SK-N-SH (cell line): ENCODE results near the gene RNASE9. TPM values are rescaled to one million over a fixed set of nuclear protein-coding genes. Genes with fewer than 3 reads are reported as not detected.
"Not testable (repeated sequence)": the region's sequence is repeated elsewhere in the genome, so short reads cannot be mapped to it uniquely, and the experiment has no call there.

Experiments
- CTCF ChIA-PET: fragments of 300-600, 350-600 bp; formaldehyde crosslinking; extraction: SDS; loops from one replicate; lab custom pipeline; 2021; lab: Yijun Ruan, JAX
- POLR2A ChIA-PET: fragments of 350-600 bp; sonication (Branson Sonifier 250); formaldehyde crosslinking; extraction: SDS; loops from one replicate; lab custom pipeline; 2020; ENCODE audit warnings: antibody characterized with exemption, inconsistent platforms; lab: Yijun Ruan, JAX
- DNase-seq: peaks from one replicate; pipeline ENCODE4 v3.0.0; 2012
- H2AFZ ChIP-seq: fragments of 200-600 bp; sonication (generic); 2 replicates; pipeline ENCODE4 v1.8.1; 2016; ENCODE audit warnings: antibody characterized with exemption, mild to moderate bottlenecking, low read depth
- H3F3A ChIP-seq: fragments of 200-600 bp; sonication (generic); replicated peaks from 2 replicates; pipeline ENCODE3; 2016; ENCODE audit warnings: antibody characterized with exemption, mild to moderate bottlenecking; ENCODE audit not compliant: insufficient read depth
- H3K27ac ChIP-seq, 2 experiments: fragments of 200-500 bp in 1 of 2; fragments of 200-600 bp in 1 of 2; sonication (Bioruptor generic) in 1 of 2; sonication (generic), shearing (Covaris generic) in 1 of 2; 2 replicates each; pipeline versions ENCODE4 v1.5.1 to v1.6.1; 2014 to 2016; ENCODE audit warnings: low read depth in 2 of 2, inconsistent platforms in 1 of 2, low read length in 1 of 2, mild to moderate bottlenecking in 1 of 2, mixed read lengths in 1 of 2
- H3K27me3 ChIP-seq: fragments of 200-600 bp; sonication (generic), shearing (Covaris generic); 2 replicates; pipeline ENCODE4 v1.6.1; 2016; ENCODE audit warnings: mixed run types; ENCODE audit not compliant: insufficient read depth
- H3K36me3 ChIP-seq, 2 experiments: fragments of 200-500 bp in 1 of 2; fragments of 200-600 bp in 1 of 2; sonication (Bioruptor generic) in 1 of 2; sonication (generic) in 1 of 2; replicated peaks in 1 of 2; 2 replicates each; pipeline versions ENCODE3 to v1.5.1; 2014 to 2016; ENCODE audit warnings: low read length in 1 of 2, mild to moderate bottlenecking in 1 of 2; ENCODE audit not compliant: insufficient read depth in 2 of 2, control insufficient read depth in 1 of 2
- H3K4me1 ChIP-seq, 2 experiments: fragments of 200-500 bp in 1 of 2; fragments of 200-600 bp in 1 of 2; sonication (Bioruptor generic) in 1 of 2; sonication (generic), shearing (Covaris generic) in 1 of 2; 2 replicates each; pipeline versions ENCODE4 v1.5.1 to v1.6.1; 2014 to 2016; ENCODE audit warnings: low read depth in 1 of 2, low read length in 1 of 2, mixed run types in 1 of 2; ENCODE audit not compliant: insufficient read depth in 2 of 2, control insufficient read depth in 1 of 2
- H3K4me2 ChIP-seq: fragments of 200-600 bp; sonication (generic), shearing (Covaris generic); 2 replicates; pipeline ENCODE4 v1.6.1; 2017; ENCODE audit warnings: mixed run types
- H3K4me3 ChIP-seq, 2 experiments: fragments of 200-500 bp in 1 of 2; fragments of 200-600 bp in 1 of 2; sonication (Bioruptor generic) in 1 of 2; sonication (generic), shearing (Covaris generic) in 1 of 2; 2 replicates each; pipeline versions ENCODE4 v1.5.1 to v1.8.1; 2014 to 2016; ENCODE audit warnings: low read depth in 2 of 2, inconsistent platforms in 1 of 2, low read length in 1 of 2, mild to moderate bottlenecking in 1 of 2, mixed read lengths in 1 of 2, moderate library complexity in 1 of 2
- H3K79me2 ChIP-seq: fragments of 200-600 bp; sonication (generic); 2 replicates; pipeline ENCODE4 v1.8.1; 2017; ENCODE audit warnings: mild to moderate bottlenecking; ENCODE audit not compliant: insufficient read depth
- H3K9ac ChIP-seq: fragments of 200-600 bp; sonication (generic); 2 replicates; pipeline ENCODE4 v1.6.1; 2017; ENCODE audit warnings: mixed run types
- H3K9me2 ChIP-seq: fragments of 200-600 bp; sonication (generic); 2 replicates; pipeline ENCODE4 v1.6.1; 2017; ENCODE audit warnings: mixed run types
- H3K9me3 ChIP-seq: fragments of 200-600 bp; sonication (generic); 2 replicates; pipeline ENCODE4 v1.6.1; 2017; ENCODE audit warnings: mixed run types, mild to moderate bottlenecking, moderate library complexity
- H4K20me1 ChIP-seq: fragments of 200-600 bp; sonication (generic); 2 replicates; pipeline ENCODE4 v1.6.1; 2017; ENCODE audit warnings: mild to moderate bottlenecking, mixed run types; ENCODE audit not compliant: insufficient read depth
- ELF1 ChIP-seq: IDR thresholded peaks from 2 replicates; pipeline ENCODE4 v1.4.0; 2012
- EP300 ChIP-seq, 2 experiments: IDR thresholded peaks; 2 replicates each; pipeline versions ENCODE4 v1.4.0 to v1.6.1; 2012; ENCODE audit warnings: borderline replicate concordance in 1 of 2, low read depth in 1 of 2, low read length in 1 of 2
- FOXJ3 ChIP-seq: sonication (generic); formaldehyde crosslinking; IDR thresholded peaks from 2 replicates; pipeline ENCODE4 v1.5.1; 2020; ENCODE audit warnings: mild to moderate bottlenecking, missing genetic modification reagents
- GABPA ChIP-seq: IDR thresholded peaks from 2 replicates; pipeline ENCODE4 v1.4.0; 2012; ENCODE audit warnings: low read depth, mild to moderate bottlenecking
- RAD21 ChIP-seq: IDR thresholded peaks from 2 replicates; pipeline ENCODE4 v1.6.1; 2012; ENCODE audit warnings: mild to moderate bottlenecking, low read length
- RFX5 ChIP-seq: IDR thresholded peaks from 2 replicates; pipeline ENCODE4 v1.6.1; 2012; ENCODE audit warnings: mild to moderate bottlenecking, improper control_type of control experiment, low read length
- SMC3 ChIP-seq: IDR thresholded peaks from 2 replicates; pipeline ENCODE4 v1.6.1; 2012; ENCODE audit warnings: low read depth, low read length, improper control_type of control experiment
- TCF12 ChIP-seq: IDR thresholded peaks from 2 replicates; pipeline ENCODE4 v1.4.0; 2012
- WGBS: methylation state at CpG from one replicate; pipeline ENCODE4 v1.1.6; 2017; ENCODE audit warnings: low lambda C conversion rate; 5-methylcytosine and 5-hydroxymethylcytosine counted together
- polyA plus RNA-seq, 3 experiments: library from polyadenylated mRNA; depleted of rRNA; stranded (reverse); fragments of >200 nt; gene quantifications; 2 replicates each; pipeline ENCODE4 v1.2.3, GENCODE V29; 2012
- TF ChIP-seq, protein P1 (sequence below): IDR thresholded peaks from 2 replicates; pipeline ENCODE4 v1.6.1; 2012; ENCODE audit warnings: mild to moderate bottlenecking, low read depth, low read length, moderate library complexity
- TF ChIP-seq, protein P2 (sequence below): IDR thresholded peaks from 2 replicates; pipeline ENCODE4 v1.4.0; 2012; ENCODE audit warnings: low read depth, borderline replicate concordance

RNASE9 gene
- polyA plus RNA-seq, 1 of the 3 experiments (the other 2 are of a cell fraction): not detected

DNA sequence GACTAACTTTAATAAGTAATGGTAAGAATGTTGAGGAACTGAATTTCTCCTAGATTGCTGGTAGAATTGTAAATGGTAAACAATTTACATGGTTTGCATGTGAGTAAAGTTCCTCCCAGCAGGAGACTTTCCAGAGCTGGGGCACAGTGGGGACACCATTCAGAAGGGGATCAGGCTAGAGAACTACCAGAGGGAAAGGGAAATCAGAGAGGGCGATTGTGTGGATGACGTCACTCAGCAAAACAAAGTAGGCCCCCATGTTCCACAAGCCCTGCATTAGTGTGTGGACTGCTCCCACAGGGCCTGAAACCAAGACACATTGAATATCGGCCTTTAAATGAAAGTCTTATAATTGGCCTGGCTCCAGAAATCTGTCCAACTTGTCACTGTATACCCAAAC is 17.5 kb upstream of the RNASE9 start:
- 12% methylated on average over 3 of the region's 3 CpGs for WGBS
- Histone ChIP-seq H4K20me1 (no peaks in the 10 kb centered on the region), H3K9ac (no peak overlapping the region), H3F3A (no peaks in the 10 kb centered on the region), H3K27ac (no peak overlapping the region), H3K4me1 (no peaks in the 10 kb centered on the region), H3K9me3 (no peaks in the 10 kb centered on the region), H2AFZ (no peak overlapping the region), H3K27me3 (peaks cover 18% of the 10 kb centered on the region; the same call in 1 of the 2 replicates), H3K4me2 (no peak overlapping the region), H3K4me3 (no peak overlapping the region), H3K36me3 (no peaks in the 10 kb centered on the region), H3K79me2 (no peaks in the 10 kb centered on the region), H3K9me2 (no peaks in the 10 kb centered on the region)
- no peak for DNase-seq
- TF ChIP-seq SMC3 (no peak), EP300 (IDR thresholded peaks at IDR 0.05; ENCODE audit: borderline replicate concordance in 1 of 2, low read depth in 1 of 2, low read length in 1 of 2) (no peak), ELF1 (no peak), FOXJ3 (no peak), RFX5 (no peak), GABPA (no peak), TCF12 (no peak), RAD21 (no peak)
- TF ChIP-seq, protein P1, sequence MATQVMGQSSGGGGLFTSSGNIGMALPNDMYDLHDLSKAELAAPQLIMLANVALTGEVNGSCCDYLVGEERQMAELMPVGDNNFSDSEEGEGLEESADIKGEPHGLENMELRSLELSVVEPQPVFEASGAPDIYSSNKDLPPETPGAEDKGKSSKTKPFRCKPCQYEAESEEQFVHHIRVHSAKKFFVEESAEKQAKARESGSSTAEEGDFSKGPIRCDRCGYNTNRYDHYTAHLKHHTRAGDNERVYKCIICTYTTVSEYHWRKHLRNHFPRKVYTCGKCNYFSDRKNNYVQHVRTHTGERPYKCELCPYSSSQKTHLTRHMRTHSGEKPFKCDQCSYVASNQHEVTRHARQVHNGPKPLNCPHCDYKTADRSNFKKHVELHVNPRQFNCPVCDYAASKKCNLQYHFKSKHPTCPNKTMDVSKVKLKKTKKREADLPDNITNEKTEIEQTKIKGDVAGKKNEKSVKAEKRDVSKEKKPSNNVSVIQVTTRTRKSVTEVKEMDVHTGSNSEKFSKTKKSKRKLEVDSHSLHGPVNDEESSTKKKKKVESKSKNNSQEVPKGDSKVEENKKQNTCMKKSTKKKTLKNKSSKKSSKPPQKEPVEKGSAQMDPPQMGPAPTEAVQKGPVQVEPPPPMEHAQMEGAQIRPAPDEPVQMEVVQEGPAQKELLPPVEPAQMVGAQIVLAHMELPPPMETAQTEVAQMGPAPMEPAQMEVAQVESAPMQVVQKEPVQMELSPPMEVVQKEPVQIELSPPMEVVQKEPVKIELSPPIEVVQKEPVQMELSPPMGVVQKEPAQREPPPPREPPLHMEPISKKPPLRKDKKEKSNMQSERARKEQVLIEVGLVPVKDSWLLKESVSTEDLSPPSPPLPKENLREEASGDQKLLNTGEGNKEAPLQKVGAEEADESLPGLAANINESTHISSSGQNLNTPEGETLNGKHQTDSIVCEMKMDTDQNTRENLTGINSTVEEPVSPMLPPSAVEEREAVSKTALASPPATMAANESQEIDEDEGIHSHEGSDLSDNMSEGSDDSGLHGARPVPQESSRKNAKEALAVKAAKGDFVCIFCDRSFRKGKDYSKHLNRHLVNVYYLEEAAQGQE: no peak
- TF ChIP-seq, protein P2, sequence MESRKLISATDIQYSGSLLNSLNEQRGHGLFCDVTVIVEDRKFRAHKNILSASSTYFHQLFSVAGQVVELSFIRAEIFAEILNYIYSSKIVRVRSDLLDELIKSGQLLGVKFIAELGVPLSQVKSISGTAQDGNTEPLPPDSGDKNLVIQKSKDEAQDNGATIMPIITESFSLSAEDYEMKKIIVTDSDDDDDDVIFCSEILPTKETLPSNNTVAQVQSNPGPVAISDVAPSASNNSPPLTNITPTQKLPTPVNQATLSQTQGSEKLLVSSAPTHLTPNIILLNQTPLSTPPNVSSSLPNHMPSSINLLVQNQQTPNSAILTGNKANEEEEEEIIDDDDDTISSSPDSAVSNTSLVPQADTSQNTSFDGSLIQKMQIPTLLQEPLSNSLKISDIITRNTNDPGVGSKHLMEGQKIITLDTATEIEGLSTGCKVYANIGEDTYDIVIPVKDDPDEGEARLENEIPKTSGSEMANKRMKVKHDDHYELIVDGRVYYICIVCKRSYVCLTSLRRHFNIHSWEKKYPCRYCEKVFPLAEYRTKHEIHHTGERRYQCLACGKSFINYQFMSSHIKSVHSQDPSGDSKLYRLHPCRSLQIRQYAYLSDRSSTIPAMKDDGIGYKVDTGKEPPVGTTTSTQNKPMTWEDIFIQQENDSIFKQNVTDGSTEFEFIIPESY: no peak
- ChIA-PET CTCF (no interaction called here), POLR2A (no interaction called here)

DNA sequence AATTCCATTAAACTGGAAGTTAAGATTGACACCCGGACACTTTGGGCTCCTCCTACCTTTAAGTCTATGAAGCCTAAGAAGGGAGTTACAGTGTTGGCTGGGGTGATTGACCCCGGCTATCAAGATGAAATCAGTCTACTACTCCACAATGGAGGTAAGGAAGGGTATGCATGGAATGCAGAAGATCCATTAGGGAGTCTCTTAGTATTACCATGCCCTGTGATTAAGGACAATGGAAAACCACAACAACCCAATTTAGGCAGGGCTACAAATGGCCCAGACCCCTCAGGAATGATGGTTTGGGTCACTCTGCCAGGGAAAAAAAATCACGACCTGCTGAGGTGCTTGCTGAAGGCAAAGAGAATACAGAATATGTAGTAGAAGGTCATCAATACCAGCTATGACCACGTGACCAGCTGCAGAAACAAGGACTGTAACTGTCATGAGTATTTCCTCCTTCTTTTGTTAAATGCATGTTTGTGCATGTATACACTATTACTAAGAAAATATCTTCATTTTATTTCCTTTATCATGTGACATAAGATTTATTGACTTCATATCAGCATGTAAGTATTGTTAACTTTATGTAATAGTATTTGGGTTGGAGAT is 11.6 kb upstream of the RNASE9 start:
- DNase-seq, H2AFZ ChIP-seq, H3K27me3 ChIP-seq, H3K4me1 ChIP-seq, H3K9ac ChIP-seq, CTCF ChIA-PET, H3K4me3 ChIP-seq, H3K27ac ChIP-seq, H4K20me1 ChIP-seq, H3K4me2 ChIP-seq, H3K36me3 ChIP-seq, POLR2A ChIA-PET, H3K9me2 ChIP-seq, H3K9me3 ChIP-seq, H3K79me2 ChIP-seq, H3F3A ChIP-seq: not testable (repeated sequence)
- 3% methylated on average over 4 of the region's 4 CpGs for WGBS

DNA sequence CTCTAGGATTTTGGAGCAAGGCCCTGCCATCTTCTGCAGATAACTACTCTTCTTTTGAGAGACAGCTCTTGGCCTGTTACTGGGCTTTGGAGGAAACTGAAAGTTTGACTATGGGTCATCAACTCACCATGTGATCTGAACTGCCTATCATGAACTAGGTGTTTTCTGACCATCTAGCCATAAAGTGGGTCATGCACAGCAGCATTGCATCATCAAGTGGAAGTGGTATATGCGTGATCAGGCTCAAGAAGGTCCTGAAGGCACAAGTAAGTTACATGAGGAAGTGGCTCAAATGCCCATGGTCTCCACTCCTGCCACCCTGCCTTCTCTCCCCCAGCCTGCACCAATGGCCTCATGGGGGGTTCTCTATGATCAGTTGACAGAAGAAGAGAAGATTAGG is 9.9 kb upstream of the RNASE9 start:
- H4K20me1 ChIP-seq, H3K4me1 ChIP-seq, H3K9ac ChIP-seq, POLR2A ChIA-PET, H3K79me2 ChIP-seq, H3K4me2 ChIP-seq, DNase-seq, H3K9me2 ChIP-seq, H3K9me3 ChIP-seq, CTCF ChIA-PET, H3F3A ChIP-seq, H3K27me3 ChIP-seq, H3K36me3 ChIP-seq, H2AFZ ChIP-seq, H3K27ac ChIP-seq, H3K4me3 ChIP-seq: not testable (repeated sequence)
- 0% methylated on average over 1 of the region's 1 CpG for WGBS

DNA sequence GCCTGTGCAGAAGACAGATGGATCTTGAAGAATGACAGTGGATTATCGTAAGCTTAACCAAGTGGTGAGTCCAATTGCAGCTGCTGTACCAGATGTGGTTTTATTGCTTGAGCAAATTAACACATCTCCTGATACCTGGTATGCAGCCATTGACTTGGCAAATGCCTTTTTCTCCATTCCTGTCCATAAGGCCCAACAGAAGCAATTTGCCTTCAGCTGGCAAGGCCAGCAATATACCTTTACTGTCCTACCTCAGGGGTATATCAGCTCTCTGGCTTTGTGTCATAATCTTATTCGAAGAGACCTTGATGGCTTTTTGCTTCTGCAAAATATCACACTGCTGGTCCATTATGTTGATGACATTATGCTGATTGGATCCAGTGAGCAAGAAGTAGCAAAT is 9.0 kb upstream of the RNASE9 start:
- H2AFZ ChIP-seq, CTCF ChIA-PET, POLR2A ChIA-PET, H3K4me2 ChIP-seq, H3K4me1 ChIP-seq, DNase-seq, H3F3A ChIP-seq, H3K79me2 ChIP-seq, H3K9ac ChIP-seq, H3K36me3 ChIP-seq, H4K20me1 ChIP-seq, H3K27ac ChIP-seq, H3K4me3 ChIP-seq, H3K9me3 ChIP-seq, H3K9me2 ChIP-seq, H3K27me3 ChIP-seq: not testable (repeated sequence)
- WGBS: 0% methylated on average over 2 of the region's 2 CpGs
